ENCODE measurements around the gene MAN1A1.

GRCh38 chr6:119306396-119306968, 43.1 kb downstream of the MAN1A1 start:
- TF ChIP-seq CTCF (IDR thresholded peaks at IDR 0.05) (no peak), NPAS2 (CRISPR knock-in tag; IDR thresholded peaks at IDR 0.05; ENCODE audit: borderline replicate concordance) (no peak), ZFP36 (IDR thresholded peaks at IDR 0.05; ENCODE audit: borderline replicate concordance, partially characterized antibody) (no peak), CEBPB (IDR thresholded peaks at IDR 0.05) (no peak), RAD21 (conservative IDR thresholded peaks at IDR 0.05 in 1 of 2, IDR thresholded peaks at IDR 0.05 in 1 of 2) (no peak), POLR2A (IDR thresholded peaks at IDR 0.05; ENCODE audit: low read length) (no peak), RARB (CRISPR knock-in tag; IDR thresholded peaks at IDR 0.05) (no peak), SREBF2 (IDR thresholded peaks at IDR 0.05) (no peak)
